HG03439 (cell line): ENCODE measurements around the gene CDK11B.

Experiments
- ATAC-seq: cut with Tn5 transposase; IDR thresholded peaks from one replicate; pipeline ENCODE4 v1.9.1; 2021; ENCODE audit warnings: mild to moderate bottlenecking, moderate library complexity; ENCODE audit not compliant: unreplicated experiment

CDK11B gene

GRCh38 chr1:1617516-1617915 lies 41.3 kb downstream of the CDK11B start:
- no peak for ATAC-seq

- no peak for ATAC-seq
Measured at GRCh38 chr1:1616838-1617237, 42.0 kb downstream of the CDK11B start.

- ATAC-seq: peak; percentile 16
Measured at GRCh38 chr1:1616045-1616790, 42.6 kb downstream of the CDK11B start.

GRCh38 chr1:1615256-1616044 lies 43.4 kb downstream of the CDK11B start, which contains the start of gene MIB2:
Gene MIB2 (plus strand): TSS chr1:1615500. CDS start chr1:1623453, 7,953 bp downstream.
- peak; percentile 79 for ATAC-seq

GRCh38 chr1:1614954-1615255 lies 43.9 kb downstream of the CDK11B start:
- no peak for ATAC-seq

GRCh38 chr1:1614204-1614953 lies 44.4 kb downstream of the CDK11B start:
- ATAC-seq: no peak

GRCh38 chr1:1613509-1614082 lies 45.2 kb downstream of the CDK11B start:
- no peak for ATAC-seq

- no peak for ATAC-seq
Measured at GRCh38 chr1:1612104-1612400, 46.8 kb downstream of the CDK11B start.

- ATAC-seq: no peak
Measured at GRCh38 chr1:1610796-1611195, 48.0 kb downstream of the CDK11B start.

- ATAC-seq: no peak
Measured at GRCh38 chr1:1609822-1610485, 48.9 kb downstream of the CDK11B start.

GRCh38 chr1:1606232-1606631 lies 52.6 kb downstream of the CDK11B start:
- no peak for ATAC-seq

GRCh38 chr1:1605724-1606123 lies 53.1 kb downstream of the CDK11B start:
- ATAC-seq: no peak

GRCh38 chr1:1605034-1605591 lies 53.7 kb downstream of the CDK11B start:
- no peak for ATAC-seq

GRCh38 chr1:1604374-1605033 lies 54.3 kb downstream of the CDK11B start:
- no peak for ATAC-seq

- no peak for ATAC-seq
Measured at GRCh38 chr1:1603671-1604373, 55.0 kb downstream of the CDK11B start.

- ATAC-seq: no peak
Measured at GRCh38 chr1:1602968-1603506, 55.8 kb downstream of the CDK11B start.

GRCh38 chr1:1602304-1602967 lies 56.4 kb downstream of the CDK11B start:
- ATAC-seq: no peak

- no peak for ATAC-seq
Measured at GRCh38 chr1:1601564-1602303, 57.1 kb downstream of the CDK11B start.
